Liver (tissue), 9 donors: ENCODE measurements around the gene MAPK8IP3. TPM values are rescaled to one million over a fixed set of nuclear protein-coding genes. Genes with fewer than 3 reads are reported as not detected.

Source experiments
- DNase-seq: peaks from one replicate; pipeline ENCODE4 v3.0.0-alpha.2; 2017; ENCODE audit warnings: low spot score
- H3K27ac ChIP-seq, 2 donors: one replicate each; pipeline ENCODE4 v1.7.0; 2013; ENCODE audit warnings: inconsistent platforms in 2 of 2, low read length in 2 of 2, control low read depth in 1 of 2, low read depth in 1 of 2, mild to moderate bottlenecking in 1 of 2
- H3K27me3 ChIP-seq, 4 donors: one replicate each; pipeline versions ENCODE4 v1.6.1 to v1.7.0; 2013; ENCODE audit warnings: low read length in 3 of 4, inconsistent platforms in 1 of 4, mild to moderate bottlenecking in 1 of 4, moderate library complexity in 1 of 4; ENCODE audit not compliant: control insufficient read depth in 4 of 4, insufficient read depth in 4 of 4
- H3K36me3 ChIP-seq, 4 donors: one replicate each; pipeline versions ENCODE4 v1.6.1 to v1.7.0; 2013; ENCODE audit warnings: low read length in 3 of 4, mild to moderate bottlenecking in 3 of 4, low read depth in 1 of 4, moderate library complexity in 1 of 4; ENCODE audit not compliant: control insufficient read depth in 4 of 4, insufficient read depth in 3 of 4
- H3K4me1 ChIP-seq, 4 donors: one replicate each; pipeline versions ENCODE4 v1.6.1 to v1.7.0; 2013; ENCODE audit warnings: low read length in 3 of 4, mild to moderate bottlenecking in 3 of 4, moderate library complexity in 1 of 4; ENCODE audit not compliant: control insufficient read depth in 4 of 4, insufficient read depth in 4 of 4
- H3K4me3 ChIP-seq, 3 donors: one replicate each; pipeline versions ENCODE4 v1.6.1 to v1.7.0; 2013; ENCODE audit warnings: low read length in 3 of 3, control low read depth in 1 of 3, low read depth in 1 of 3, mild to moderate bottlenecking in 1 of 3
- H3K9ac ChIP-seq, 2 donors: one replicate each; pipeline ENCODE4 v1.7.0; 2013; ENCODE audit warnings: low read length in 2 of 2, mild to moderate bottlenecking in 2 of 2, moderate library complexity in 2 of 2, control low read depth in 1 of 2, low read depth in 1 of 2
- H3K9me3 ChIP-seq, 4 donors: one replicate each; pipeline versions ENCODE4 v1.6.1 to v1.7.0; 2013; ENCODE audit warnings: low read length in 3 of 4; ENCODE audit not compliant: control insufficient read depth in 4 of 4
- EGR1 ChIP-seq, 2 donors: IDR thresholded peaks; 2 replicates each; pipeline ENCODE4 v1.6.1; 2016 to 2018; ENCODE audit warnings: antibody characterized with exemption in 2 of 2, low read depth in 2 of 2
- FOXA1 ChIP-seq: IDR thresholded peaks from 2 replicates; pipeline ENCODE4 v1.6.1; 2016; ENCODE audit warnings: antibody characterized with exemption
- FOXA2 ChIP-seq: IDR thresholded peaks from 2 replicates; pipeline ENCODE4 v1.6.1; 2016; ENCODE audit warnings: antibody characterized with exemption
- GABPA ChIP-seq, 2 donors: IDR thresholded peaks in 1 of 2; conservative IDR thresholded peaks in 1 of 2; 2 replicates each; pipeline ENCODE4 v1.6.1; 2016; ENCODE audit warnings: antibody characterized with exemption in 2 of 2, mild to moderate bottlenecking in 1 of 2, moderate library complexity in 1 of 2
- HNF4A ChIP-seq, 2 donors: conservative IDR thresholded peaks; 2 replicates each; pipeline ENCODE4 v1.6.1; 2016; ENCODE audit warnings: antibody characterized with exemption in 2 of 2, mild to moderate bottlenecking in 2 of 2
- HNF4G ChIP-seq: IDR thresholded peaks from 2 replicates; pipeline ENCODE4 v1.6.1; 2016; ENCODE audit warnings: antibody characterized with exemption
- JUND ChIP-seq, 2 donors: IDR thresholded peaks; 2 replicates each; pipeline ENCODE4 v1.6.1; 2016; ENCODE audit warnings: antibody characterized with exemption in 2 of 2
- NR2F2 ChIP-seq: IDR thresholded peaks from 2 replicates; pipeline ENCODE4 v1.6.1; 2016; ENCODE audit warnings: antibody characterized with exemption
- RAD21 ChIP-seq, 2 donors: IDR thresholded peaks; 2 replicates each; pipeline ENCODE4 v1.6.1; 2016; ENCODE audit warnings: antibody characterized with exemption in 2 of 2, mild to moderate bottlenecking in 2 of 2
- RXRA ChIP-seq, 2 donors: IDR thresholded peaks; 2 replicates each; pipeline ENCODE4 v1.6.1; 2017 to 2018; ENCODE audit warnings: antibody characterized with exemption in 2 of 2, mild to moderate bottlenecking in 1 of 2
- SP1 ChIP-seq: IDR thresholded peaks from 2 replicates; pipeline ENCODE4 v1.6.1; 2018; ENCODE audit warnings: antibody characterized with exemption, mild to moderate bottlenecking
- TAF1 ChIP-seq: conservative IDR thresholded peaks from 2 replicates; pipeline ENCODE4 v1.6.1; 2016; ENCODE audit warnings: antibody characterized with exemption, mild to moderate bottlenecking
- YY1 ChIP-seq: IDR thresholded peaks from 2 replicates; pipeline ENCODE4 v1.6.1; 2016; ENCODE audit warnings: antibody characterized with exemption, mild to moderate bottlenecking
- WGBS: extraction: QIAGEN DNeasy Blood & Tissue Kit; methylation state at CpG from one replicate; pipeline ENCODE4 v1.1.7; 2013; 5-methylcytosine and 5-hydroxymethylcytosine counted together
- polyA plus RNA-seq, 2 donors: library from polyadenylated mRNA; stranded (reverse) in 1 of 2; unstranded in 1 of 2; fragments of 200-250 nt in 1 of 2; fragments of >200 nt in 1 of 2; fragmentation: Nextera tagmentation in 1 of 2; extraction: Ambion mirVana in 1 of 2; gene quantifications; one replicate each; pipeline versions ENCODE4 v1.2.1 to v1.2.3, GENCODE V29; 2013 to 2015
- total RNA-seq, 2 donors: library from RNA; depleted of rRNA; stranded (reverse); fragments of >200 nt; gene quantifications; one replicate each; pipeline ENCODE4 v1.2.3, GENCODE V29; 2014
- TF ChIP-seq, protein P1 (sequence below): IDR thresholded peaks from 2 replicates; pipeline ENCODE4 v1.6.1; 2016; ENCODE audit warnings: antibody characterized with exemption
- TF ChIP-seq, protein P2 (sequence below): IDR thresholded peaks from 2 replicates; pipeline ENCODE4 v1.6.1; 2016; ENCODE audit warnings: antibody characterized with exemption
- TF ChIP-seq, protein P3 (sequence below): IDR thresholded peaks from 2 replicates; pipeline ENCODE4 v1.6.1; 2016; ENCODE audit warnings: antibody characterized with exemption, mild to moderate bottlenecking
- TF ChIP-seq, protein P4 (sequence below): IDR thresholded peaks from 2 replicates; pipeline ENCODE4 v1.6.1; 2016; ENCODE audit warnings: antibody characterized with exemption
- TF ChIP-seq, protein P5 (sequence below): fragments of 150-350 bp; IDR thresholded peaks from 2 replicates; pipeline ENCODE4 v1.5.1; 2017; ENCODE audit warnings: improper control_type of control experiment, low read depth, low read length; ENCODE audit not compliant: missing input control
- donor health status: healthy.
- donor health status: healthy.
- donor health status: healthy.
- donor health status: healthy.
- donor health status: healthy.

The MAPK8IP3 gene
- total and polyA plus RNA-seq, 4 donors = 4.1 to 43.0 (median 9.3) TPM

DNA sequence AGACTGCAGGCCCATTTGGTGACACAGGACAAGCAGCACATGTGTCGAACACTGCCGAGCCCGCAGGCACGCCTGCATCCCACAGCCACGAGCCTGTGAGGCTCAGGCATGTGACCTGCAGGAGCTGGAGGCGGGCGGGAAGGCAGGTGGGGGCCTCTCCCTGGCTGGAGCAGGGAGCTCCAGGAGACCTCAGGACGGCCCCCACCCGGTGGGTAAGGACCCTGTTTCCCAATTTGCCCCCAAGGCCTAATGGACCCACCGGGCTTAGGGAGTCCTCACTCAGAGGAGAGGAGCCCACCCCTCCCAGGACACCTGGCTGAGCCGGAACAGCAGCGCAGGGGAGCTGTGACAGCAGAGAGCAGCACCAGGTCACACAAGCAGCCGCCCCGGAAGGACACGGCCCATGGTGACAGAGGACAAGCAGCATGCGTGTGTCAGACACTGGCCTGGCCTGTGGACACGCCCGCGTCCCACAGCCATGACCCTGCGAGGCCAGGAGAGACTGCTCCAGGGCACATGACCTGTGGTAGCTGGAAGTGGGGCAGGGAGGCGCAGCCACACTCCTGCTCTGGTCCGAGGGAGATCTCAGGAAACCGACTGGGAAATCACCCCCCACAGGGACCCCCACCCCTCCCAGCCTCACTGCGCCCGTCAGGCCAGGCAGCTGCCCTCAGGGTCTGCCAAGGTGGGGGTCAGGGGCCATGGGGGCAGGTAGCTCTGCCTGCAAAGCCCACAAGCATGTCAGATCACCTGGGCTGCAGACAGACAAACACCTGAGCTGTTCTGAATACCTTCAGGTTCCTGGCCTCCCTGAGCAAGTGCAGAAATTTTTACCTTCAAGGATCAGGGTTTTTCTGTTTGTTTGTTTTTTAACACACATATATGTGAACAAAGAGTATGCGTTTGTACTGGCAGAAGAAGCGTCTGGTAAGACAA is 74.0 kb downstream of the MAPK8IP3 start:
- 46% methylated on average over 27 of the region's 27 CpGs for WGBS
- Histone ChIP-seq H3K4me1 (peaks cover 14 to 55% (median 34%) of the 10 kb centered on the region in 4 donors), H3K27ac (peak overlapping the region; percentile 84 to 87), H3K9me3 (no peaks in the 10 kb centered on the region), H3K36me3 (peaks cover 0 to 18% (median 9%) of the 10 kb centered on the region in 4 donors), H3K9ac (peak overlapping the region in 1 of 2 donors; percentile 11), H3K27me3 (no peaks in the 10 kb centered on the region), H3K4me3 (no peak overlapping the region)
- DNase-seq = no peak
- TF ChIP-seq HNF4A (conservative IDR thresholded peaks at IDR 0.05) = peak; percentile 73 to 79
- TF ChIP-seq RAD21 (IDR thresholded peaks at IDR 0.05) = peak in 1 of 2 donors; percentile 37
- peak; percentile 89 to 93 for TF ChIP-seq RXRA (IDR thresholded peaks at IDR 0.05)
- peak; percentile 57 to 85 for TF ChIP-seq GABPA (IDR thresholded peaks at IDR 0.05 in 1 of 2, conservative IDR thresholded peaks at IDR 0.05 in 1 of 2)
- no peak for TF ChIP-seq YY1
- no peak for TF ChIP-seq FOXA2
- TF ChIP-seq TAF1 = no peak
- TF ChIP-seq, protein P1, sequence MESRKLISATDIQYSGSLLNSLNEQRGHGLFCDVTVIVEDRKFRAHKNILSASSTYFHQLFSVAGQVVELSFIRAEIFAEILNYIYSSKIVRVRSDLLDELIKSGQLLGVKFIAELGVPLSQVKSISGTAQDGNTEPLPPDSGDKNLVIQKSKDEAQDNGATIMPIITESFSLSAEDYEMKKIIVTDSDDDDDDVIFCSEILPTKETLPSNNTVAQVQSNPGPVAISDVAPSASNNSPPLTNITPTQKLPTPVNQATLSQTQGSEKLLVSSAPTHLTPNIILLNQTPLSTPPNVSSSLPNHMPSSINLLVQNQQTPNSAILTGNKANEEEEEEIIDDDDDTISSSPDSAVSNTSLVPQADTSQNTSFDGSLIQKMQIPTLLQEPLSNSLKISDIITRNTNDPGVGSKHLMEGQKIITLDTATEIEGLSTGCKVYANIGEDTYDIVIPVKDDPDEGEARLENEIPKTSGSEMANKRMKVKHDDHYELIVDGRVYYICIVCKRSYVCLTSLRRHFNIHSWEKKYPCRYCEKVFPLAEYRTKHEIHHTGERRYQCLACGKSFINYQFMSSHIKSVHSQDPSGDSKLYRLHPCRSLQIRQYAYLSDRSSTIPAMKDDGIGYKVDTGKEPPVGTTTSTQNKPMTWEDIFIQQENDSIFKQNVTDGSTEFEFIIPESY = no peak
- TF ChIP-seq EGR1 (IDR thresholded peaks at IDR 0.05; ENCODE audit: low read depth in 2 of 2) = peak in 1 of 2 donors; percentile 26
- TF ChIP-seq NR2F2 = no peak
- TF ChIP-seq SP1 = peak; percentile 73
- TF ChIP-seq, protein P2, sequence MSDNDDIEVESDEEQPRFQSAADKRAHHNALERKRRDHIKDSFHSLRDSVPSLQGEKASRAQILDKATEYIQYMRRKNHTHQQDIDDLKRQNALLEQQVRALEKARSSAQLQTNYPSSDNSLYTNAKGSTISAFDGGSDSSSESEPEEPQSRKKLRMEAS = no peak

DNA sequence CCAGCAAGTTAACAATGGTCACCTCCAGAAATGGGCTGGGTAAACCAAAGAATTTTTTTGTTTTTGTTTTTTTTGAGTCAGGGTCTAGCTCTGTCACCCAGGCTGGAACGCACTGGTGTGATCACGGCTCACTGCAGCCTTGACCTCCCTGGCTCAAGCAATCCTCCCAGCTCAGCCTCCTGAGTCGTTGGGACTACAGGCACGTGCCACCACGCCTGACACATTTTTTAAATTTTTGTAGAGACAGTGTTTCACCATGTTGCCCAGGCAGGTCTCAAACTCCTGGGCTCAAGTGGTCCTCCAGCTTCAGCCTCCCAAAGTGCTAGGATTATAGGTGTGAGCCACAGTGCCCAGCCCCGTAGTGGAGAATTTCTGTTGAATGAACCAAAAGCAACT is 74.7 kb downstream of the MAPK8IP3 start:
- Histone ChIP-seq H3K27ac (peak overlapping the region; percentile 84 to 87), H3K4me3 (no peak overlapping the region), H3K36me3 (peaks cover 0 to 18% (median 9%) of the 10 kb centered on the region in 4 donors), H3K4me1 (peaks cover 14 to 58% (median 37%) of the 10 kb centered on the region in 4 donors), H3K27me3 (no peaks in the 10 kb centered on the region), H3K9ac (no peak overlapping the region), H3K9me3 (no peaks in the 10 kb centered on the region)
- 53% methylated on average over 6 of the region's 6 CpGs for WGBS
- no peak for DNase-seq
- TF ChIP-seq, protein P3, sequence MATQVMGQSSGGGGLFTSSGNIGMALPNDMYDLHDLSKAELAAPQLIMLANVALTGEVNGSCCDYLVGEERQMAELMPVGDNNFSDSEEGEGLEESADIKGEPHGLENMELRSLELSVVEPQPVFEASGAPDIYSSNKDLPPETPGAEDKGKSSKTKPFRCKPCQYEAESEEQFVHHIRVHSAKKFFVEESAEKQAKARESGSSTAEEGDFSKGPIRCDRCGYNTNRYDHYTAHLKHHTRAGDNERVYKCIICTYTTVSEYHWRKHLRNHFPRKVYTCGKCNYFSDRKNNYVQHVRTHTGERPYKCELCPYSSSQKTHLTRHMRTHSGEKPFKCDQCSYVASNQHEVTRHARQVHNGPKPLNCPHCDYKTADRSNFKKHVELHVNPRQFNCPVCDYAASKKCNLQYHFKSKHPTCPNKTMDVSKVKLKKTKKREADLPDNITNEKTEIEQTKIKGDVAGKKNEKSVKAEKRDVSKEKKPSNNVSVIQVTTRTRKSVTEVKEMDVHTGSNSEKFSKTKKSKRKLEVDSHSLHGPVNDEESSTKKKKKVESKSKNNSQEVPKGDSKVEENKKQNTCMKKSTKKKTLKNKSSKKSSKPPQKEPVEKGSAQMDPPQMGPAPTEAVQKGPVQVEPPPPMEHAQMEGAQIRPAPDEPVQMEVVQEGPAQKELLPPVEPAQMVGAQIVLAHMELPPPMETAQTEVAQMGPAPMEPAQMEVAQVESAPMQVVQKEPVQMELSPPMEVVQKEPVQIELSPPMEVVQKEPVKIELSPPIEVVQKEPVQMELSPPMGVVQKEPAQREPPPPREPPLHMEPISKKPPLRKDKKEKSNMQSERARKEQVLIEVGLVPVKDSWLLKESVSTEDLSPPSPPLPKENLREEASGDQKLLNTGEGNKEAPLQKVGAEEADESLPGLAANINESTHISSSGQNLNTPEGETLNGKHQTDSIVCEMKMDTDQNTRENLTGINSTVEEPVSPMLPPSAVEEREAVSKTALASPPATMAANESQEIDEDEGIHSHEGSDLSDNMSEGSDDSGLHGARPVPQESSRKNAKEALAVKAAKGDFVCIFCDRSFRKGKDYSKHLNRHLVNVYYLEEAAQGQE = no peak
- TF ChIP-seq RAD21 (IDR thresholded peaks at IDR 0.05) = no peak
- no peak for TF ChIP-seq YY1
- TF ChIP-seq SP1 = no peak
- TF ChIP-seq TAF1 = no peak
- TF ChIP-seq, protein P1 = no peak
- TF ChIP-seq JUND (IDR thresholded peaks at IDR 0.05) = no peak
- TF ChIP-seq EGR1 (IDR thresholded peaks at IDR 0.05; ENCODE audit: low read depth in 2 of 2) = no peak
- TF ChIP-seq FOXA2 = no peak
- TF ChIP-seq, protein P2 = no peak
- TF ChIP-seq HNF4G = no peak
- no peak for TF ChIP-seq NR2F2
- no peak for TF ChIP-seq FOXA1
- TF ChIP-seq, protein P4, sequence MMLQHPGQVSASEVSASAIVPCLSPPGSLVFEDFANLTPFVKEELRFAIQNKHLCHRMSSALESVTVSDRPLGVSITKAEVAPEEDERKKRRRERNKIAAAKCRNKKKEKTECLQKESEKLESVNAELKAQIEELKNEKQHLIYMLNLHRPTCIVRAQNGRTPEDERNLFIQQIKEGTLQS = no peak
- TF ChIP-seq, protein P5, sequence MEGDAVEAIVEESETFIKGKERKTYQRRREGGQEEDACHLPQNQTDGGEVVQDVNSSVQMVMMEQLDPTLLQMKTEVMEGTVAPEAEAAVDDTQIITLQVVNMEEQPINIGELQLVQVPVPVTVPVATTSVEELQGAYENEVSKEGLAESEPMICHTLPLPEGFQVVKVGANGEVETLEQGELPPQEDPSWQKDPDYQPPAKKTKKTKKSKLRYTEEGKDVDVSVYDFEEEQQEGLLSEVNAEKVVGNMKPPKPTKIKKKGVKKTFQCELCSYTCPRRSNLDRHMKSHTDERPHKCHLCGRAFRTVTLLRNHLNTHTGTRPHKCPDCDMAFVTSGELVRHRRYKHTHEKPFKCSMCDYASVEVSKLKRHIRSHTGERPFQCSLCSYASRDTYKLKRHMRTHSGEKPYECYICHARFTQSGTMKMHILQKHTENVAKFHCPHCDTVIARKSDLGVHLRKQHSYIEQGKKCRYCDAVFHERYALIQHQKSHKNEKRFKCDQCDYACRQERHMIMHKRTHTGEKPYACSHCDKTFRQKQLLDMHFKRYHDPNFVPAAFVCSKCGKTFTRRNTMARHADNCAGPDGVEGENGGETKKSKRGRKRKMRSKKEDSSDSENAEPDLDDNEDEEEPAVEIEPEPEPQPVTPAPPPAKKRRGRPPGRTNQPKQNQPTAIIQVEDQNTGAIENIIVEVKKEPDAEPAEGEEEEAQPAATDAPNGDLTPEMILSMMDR = no peak
- no peak for TF ChIP-seq GABPA (IDR thresholded peaks at IDR 0.05 in 1 of 2, conservative IDR thresholded peaks at IDR 0.05 in 1 of 2)
- no peak for TF ChIP-seq RXRA (IDR thresholded peaks at IDR 0.05)
